Keratinocyte (primary cell): Measurements from ENCODE around the gene RNFT1.

Experiments used
- CTCF ChIP-seq, 3 experiments: IDR thresholded peaks in 1 of 3; conservative IDR thresholded peaks in 1 of 3; optimal IDR thresholded peaks in 1 of 3; 2 replicates in 2 of 3; 3 replicates in 1 of 3; pipeline versions ENCODE3 to v1.5.1; 2011; ENCODE audit warnings: low read length in 3 of 3, mild to moderate bottlenecking in 3 of 3, moderate library complexity in 2 of 3, control low read depth in 1 of 3, inconsistent platforms in 1 of 3; ENCODE audit not compliant: insufficient read depth in 2 of 3; ENCODE audit errors: extremely low read depth in 1 of 3
- EZH2 ChIP-seq: IDR thresholded peaks from one replicate; pipeline ENCODE4 v1.6.1; 2012; ENCODE audit warnings: inconsistent platforms, mild to moderate bottlenecking, low read length, moderate library complexity

- no peak for TF ChIP-seq CTCF (optimal IDR thresholded peaks at IDR 0.05 in 1 of 3, IDR thresholded peaks at IDR 0.05 in 1 of 3, conservative IDR thresholded peaks at IDR 0.05 in 1 of 3; ENCODE audit: extremely low read depth in 1 of 3, insufficient read depth in 2 of 3, low read length in 3 of 3)
- TF ChIP-seq EZH2: no peak
Measured at GRCh38 chr17:59962739-59963318, 1.7 kb downstream of the RNFT1 start.
